PFSK-1 (cell line): ENCODE results near the gene SLC12A3.

Experiments
- SIN3A ChIP-seq: IDR thresholded peaks from 2 replicates; pipeline ENCODE4 v1.6.1; 2012; ENCODE audit warnings: mild to moderate bottlenecking, low read length, moderate library complexity, borderline replicate concordance; ENCODE audit not compliant: insufficient read depth
- TAF1 ChIP-seq: IDR thresholded peaks from 2 replicates; pipeline ENCODE4 v1.6.1; 2012; ENCODE audit warnings: low read length, control low read depth, borderline replicate concordance; ENCODE audit not compliant: insufficient read depth

GRCh38 chr16:56929639-56930038 lies 64.6 kb downstream of the SLC12A3 start:
- TF ChIP-seq SIN3A (no peak), TAF1 (no peak)
